HCT116 (cell line): Measurements from ENCODE around the gene SMDT1. TPM values are rescaled to one million over a fixed set of nuclear protein-coding genes. Genes with fewer than 3 reads are reported as not detected.

Experiments used
- ATAC-seq: fragments of 200-7000 bp; cut with Tn5 transposase; 2 replicates; pipeline ENCODE4 v1.9.1; 2020; ENCODE audit warnings: mild to moderate bottlenecking, moderate library complexity
- BruUV-seq: library from RNA; stranded (reverse); fragments of 400-500 nt; replicated peaks from 2 replicates; lab custom pipeline; 2021; lab: Mats Ljungman, UMichigan
- CTCF ChIA-PET: fragments of 300-600 bp; sonication (Branson Sonifier 250); formaldehyde crosslinking; loops from one replicate; lab custom pipeline; 2021; ENCODE audit warnings: antibody characterized with exemption; lab: Charles Lee
- POLR2A ChIA-PET: fragments of 300-600, 350-600 bp; sonication (Branson Sonifier 250); formaldehyde crosslinking; loops from one replicate; lab custom pipeline; 2021; ENCODE audit warnings: antibody characterized with exemption; lab: Charles Lee
- RAD21 ChIA-PET, 2 experiments: fragments of 300-600 bp; sonication (Branson Sonifier 250); formaldehyde crosslinking; loops; one replicate each; lab custom pipeline; 2023; ENCODE audit warnings: low total read pairs in 2 of 2; ENCODE audit not compliant: uncharacterized antibody in 2 of 2, unreplicated experiment in 2 of 2, low non-redundant PET in 1 of 2; lab: Charles Lee
- DNase-seq: peaks from one replicate; pipeline ENCODE4 v3.0.0-alpha.2; 2010; ENCODE audit warnings: low read depth, low spot score
- H2AFZ ChIP-seq: fragments of 200-600 bp; shearing (Covaris generic), sonication (generic); 2 replicates; pipeline ENCODE4 v1.6.1; 2017; ENCODE audit warnings: low read depth, mixed run types, mixed read lengths, antibody characterized with exemption, low read length; ENCODE audit not compliant: poor library complexity, severe bottlenecking
- H3K27ac ChIP-seq: 2 replicates; pipeline ENCODE4 v1.5.1; 2012; ENCODE audit warnings: low read depth, low read length
- H3K27me3 ChIP-seq: fragments of 200-600 bp; sonication (generic); 2 replicates; pipeline ENCODE4 v1.6.1; 2016; ENCODE audit warnings: mixed run types, low read length, mixed read lengths; ENCODE audit not compliant: insufficient read depth
- H3K36me3 ChIP-seq, 2 experiments: fragments of 200-500 bp in 1 of 2; fragments of 200-600 bp in 1 of 2; sonication (Bioruptor generic) in 1 of 2; sonication (generic) in 1 of 2; 2 replicates each; pipeline versions ENCODE4 v1.5.1 to v1.6.1; 2014 to 2016; ENCODE audit warnings: low read length in 2 of 2, inconsistent platforms in 1 of 2, mixed read lengths in 1 of 2, mixed run types in 1 of 2; ENCODE audit not compliant: insufficient read depth in 2 of 2, control insufficient read depth in 1 of 2
- H3K4me1 ChIP-seq, 2 experiments: fragments of 200-600 bp in 1 of 2; sonication (generic) in 1 of 2; 2 replicates each; pipeline versions ENCODE4 v1.5.1 to v1.6.1; 2012 to 2017; ENCODE audit warnings: low read length in 2 of 2, inconsistent platforms in 1 of 2, mild to moderate bottlenecking in 1 of 2, mixed read lengths in 1 of 2, mixed run types in 1 of 2, moderate library complexity in 1 of 2; ENCODE audit not compliant: insufficient read depth in 2 of 2, control insufficient read depth in 1 of 2
- H3K4me2 ChIP-seq: fragments of 200-600 bp; sonication (generic); 2 replicates; pipeline ENCODE4 v1.6.1; 2017; ENCODE audit warnings: mixed run types, low read length, mixed read lengths
- H3K4me3 ChIP-seq, 2 experiments: fragments of 200-600 bp in 1 of 2; sonication (generic) in 1 of 2; replicated peaks in 1 of 2; 2 replicates each; pipeline ENCODE4 v1.5.1; 2011 to 2016; ENCODE audit warnings: low read length in 2 of 2, control low read depth in 1 of 2, low read depth in 1 of 2, mild to moderate bottlenecking in 1 of 2, mixed read lengths in 1 of 2, mixed run types in 1 of 2
- H3K79me2 ChIP-seq: fragments of 200-600 bp; sonication (generic); 2 replicates; pipeline ENCODE4 v1.6.1; 2017; ENCODE audit warnings: mild to moderate bottlenecking, mixed run types, low read length, moderate library complexity, mixed read lengths; ENCODE audit not compliant: insufficient read depth
- H3K9ac ChIP-seq: fragments of 200-600 bp; sonication (generic); 2 replicates; pipeline ENCODE4 v1.6.1; 2016; ENCODE audit warnings: low read length, mixed read lengths
- H3K9me2 ChIP-seq: fragments of 200-600 bp; sonication (generic), shearing (Covaris generic); 2 replicates; pipeline ENCODE4 v1.6.1; 2017; ENCODE audit warnings: mixed run types, mild to moderate bottlenecking, moderate library complexity; ENCODE audit not compliant: insufficient read depth
- H3K9me3 ChIP-seq, 2 experiments: fragments of 200-500 bp in 1 of 2; fragments of 200-600 bp in 1 of 2; sonication (Bioruptor generic) in 1 of 2; sonication (generic) in 1 of 2; 2 replicates each; pipeline ENCODE4 v1.6.1; 2014 to 2017; ENCODE audit warnings: low read length in 2 of 2, mixed read lengths in 2 of 2, inconsistent platforms in 1 of 2, low read depth in 1 of 2, mild to moderate bottlenecking in 1 of 2, mixed run types in 1 of 2, moderate library complexity in 1 of 2; ENCODE audit not compliant: control insufficient read depth in 1 of 2, insufficient read depth in 1 of 2
- H4K20me1 ChIP-seq: fragments of 200-600 bp; sonication (generic), shearing (Covaris generic); 2 replicates; pipeline ENCODE4 v1.6.1; 2017; ENCODE audit warnings: mixed run types, mild to moderate bottlenecking, moderate library complexity; ENCODE audit not compliant: insufficient read depth
- ATF3 ChIP-seq: IDR thresholded peaks from 2 replicates; pipeline ENCODE4 v1.6.1; 2012
- CBX3 ChIP-seq: IDR thresholded peaks from 2 replicates; pipeline ENCODE4 v1.6.1; 2012; ENCODE audit warnings: low read depth
- CEBPB ChIP-seq: IDR thresholded peaks from 2 replicates; pipeline ENCODE4 v1.6.1; 2012; ENCODE audit warnings: low read depth
- EGR1 ChIP-seq: IDR thresholded peaks from 2 replicates; pipeline ENCODE4 v1.6.1; 2012; ENCODE audit warnings: low read depth
- ELF1 ChIP-seq: IDR thresholded peaks from 2 replicates; pipeline ENCODE4 v1.6.1; 2012; ENCODE audit warnings: low read depth, borderline replicate concordance
- EZH2 ChIP-seq: fragments of 200-600 bp; sonication (generic); IDR thresholded peaks from 2 replicates; pipeline ENCODE4 v1.6.1; 2017; ENCODE audit warnings: antibody characterized with exemption, mixed run types
- EZH2phosphoT487 ChIP-seq: fragments of 200-600 bp; IDR thresholded peaks from 2 replicates; pipeline ENCODE4 v1.6.1; 2018; ENCODE audit warnings: antibody characterized with exemption, borderline replicate concordance
- FOSL1 ChIP-seq: IDR thresholded peaks from 2 replicates; pipeline ENCODE4 v1.6.1; 2012; ENCODE audit warnings: low read depth
- MAX ChIP-seq: IDR thresholded peaks from 2 replicates; pipeline ENCODE4 v1.6.1; 2012
- RAD21 ChIP-seq: IDR thresholded peaks from 2 replicates; pipeline ENCODE4 v1.6.1; 2012; ENCODE audit warnings: low read depth, mild to moderate bottlenecking
- REST ChIP-seq: IDR thresholded peaks from 2 replicates; pipeline ENCODE4 v1.6.1; 2012; ENCODE audit warnings: low read depth
- SIN3A ChIP-seq: IDR thresholded peaks from 2 replicates; pipeline ENCODE4 v1.6.1; 2012; ENCODE audit warnings: low read depth
- SP1 ChIP-seq: IDR thresholded peaks from 2 replicates; pipeline ENCODE4 v1.6.1; 2012; ENCODE audit warnings: low read depth
- SRF ChIP-seq: IDR thresholded peaks from 2 replicates; pipeline ENCODE4 v1.6.1; 2012; ENCODE audit warnings: low read depth
- YY1 ChIP-seq: IDR thresholded peaks from 2 replicates; pipeline ENCODE4 v1.6.1; 2011; ENCODE audit warnings: low read length, low read depth, moderate library complexity, mild to moderate bottlenecking; ENCODE audit not compliant: insufficient replicate concordance; ENCODE audit errors: extremely low read depth
- ZBTB33 ChIP-seq: IDR thresholded peaks from 2 replicates; pipeline ENCODE4 v1.6.1; 2011; ENCODE audit warnings: mild to moderate bottlenecking, low read length, moderate library complexity; ENCODE audit not compliant: insufficient replicate concordance; ENCODE audit errors: extremely low read depth
- intact Hi-C: fragments of 100-400 bp; cut with micrococcal nuclease; formaldehyde crosslinking; loops from 2 replicates; pipeline ENCODE4 v1.10.0; 2022
- total RNA-seq: library from RNA; stranded (reverse); gene quantifications from one replicate; pipeline ENCODE4 v1.2.1, GENCODE V29; 2021; ENCODE audit not compliant: unreplicated experiment

The SMDT1 gene
- total RNA-seq, 1 experiment from 2014 or later: 51.9 TPM

- TF ChIP-seq EZH2phosphoT487: no peak
- TF ChIP-seq EGR1: no peak
- no peak for TF ChIP-seq CEBPB
- no peak for TF ChIP-seq ELF1
- TF ChIP-seq YY1: no peak
- TF ChIP-seq SP1: no peak
- no peak for TF ChIP-seq EZH2
- TF ChIP-seq ATF3: no peak
- TF ChIP-seq REST: no peak
- TF ChIP-seq ZBTB33: no peak
- TF ChIP-seq SRF: no peak
- no peak for TF ChIP-seq SIN3A
- TF ChIP-seq FOSL1: no peak
- TF ChIP-seq MAX: no peak
- TF ChIP-seq CBX3: no peak
- no peak for TF ChIP-seq RAD21
- peaks cover 31% of the 10 kb centered on the region for H3K79me2 ChIP-seq
- peaks cover 0 to 10% of the 10 kb centered on the region in 2 experiments; a peak in 1 of 4 replicates for H3K9me3 ChIP-seq
- no peak overlapping the region for H3K4me3 ChIP-seq
- H3K36me3 ChIP-seq: peaks cover 17 to 36% of the 10 kb centered on the region in 2 experiments; a peak in 3 of 4 replicates
- no peak overlapping the region for H3K9ac ChIP-seq
- no peak overlapping the region for H3K27ac ChIP-seq
- CTCF ChIA-PET: no interaction called here
- H3K4me1 ChIP-seq: peaks cover 7 to 19% of the 10 kb centered on the region in 2 experiments
- POLR2A ChIA-PET: no interaction called here
- no peak overlapping the region for H2AFZ ChIP-seq
- no TSS peak for BruUV-seq
- ATAC-seq (no peak), DNase-seq (no peak)
- RAD21 ChIA-PET: no interaction called here
- no peaks in the 10 kb centered on the region; the same call in 1 of the 2 replicates for H4K20me1 ChIP-seq
- intact Hi-C loops: no loop called here
- H3K9me2 ChIP-seq: no peaks in the 10 kb centered on the region
- H3K4me2 ChIP-seq: no peak overlapping the region
- no peaks in the 10 kb centered on the region for H3K27me3 ChIP-seq
Observed at GRCh38 chr22:42084874-42085273, 5.4 kb downstream of the SMDT1 start.
